Fibroblast of lung (primary cell): ENCODE results near the gene VWA8. TPM values are rescaled to one million over a fixed set of nuclear protein-coding genes. Genes with fewer than 3 reads are reported as not detected.

Experiments used
- DNase-seq, 2 donors: peaks; one replicate each; pipeline versions ENCODE4 v3.0.0 to v3.0.0-alpha.2; 2010; ENCODE audit warnings: low read depth in 2 of 2
- H2AFZ ChIP-seq: 2 replicates; pipeline ENCODE4 v1.5.1; 2012; ENCODE audit warnings: low read length, control low read depth, inconsistent platforms
- H3K27ac ChIP-seq: 2 replicates; pipeline ENCODE4 v1.5.1; 2011; ENCODE audit warnings: low read length, control low read depth; ENCODE audit not compliant: insufficient read depth
- H3K27me3 ChIP-seq: 2 replicates; pipeline ENCODE4 v1.5.1; 2011; ENCODE audit warnings: mild to moderate bottlenecking, low read length; ENCODE audit not compliant: control insufficient read depth, insufficient read depth
- H3K36me3 ChIP-seq: 2 replicates; pipeline ENCODE4 v1.5.1; 2011; ENCODE audit warnings: low read length; ENCODE audit not compliant: control insufficient read depth, insufficient read depth
- H3K4me1 ChIP-seq: 2 replicates; pipeline ENCODE4 v1.5.1; 2011; ENCODE audit warnings: low read length; ENCODE audit not compliant: control insufficient read depth, insufficient read depth; ENCODE audit errors: extremely low read depth
- H3K4me2 ChIP-seq: 2 replicates; pipeline ENCODE4 v1.5.1; 2011; ENCODE audit warnings: low read length, control low read depth; ENCODE audit not compliant: insufficient read depth; ENCODE audit errors: extremely low read depth
- H3K4me3 ChIP-seq, 4 experiments: fragments of 200-600 bp in 1 of 4; sonication (generic) in 1 of 4; replicated peaks in 1 of 4; 2 replicates each; pipeline ENCODE4 v1.5.1; 2011 to 2016; ENCODE audit warnings: low read length in 4 of 4, low read depth in 3 of 4, mild to moderate bottlenecking in 3 of 4, control low read depth in 2 of 4, inconsistent platforms in 1 of 4, mixed read lengths in 1 of 4; ENCODE audit not compliant: insufficient read depth in 1 of 4; ENCODE audit errors: control extremely low read depth in 1 of 4
- H3K79me2 ChIP-seq: 2 replicates; pipeline ENCODE4 v1.5.1; 2012; ENCODE audit warnings: mild to moderate bottlenecking, low read length, inconsistent platforms; ENCODE audit not compliant: control insufficient read depth, insufficient read depth
- H3K9ac ChIP-seq: 2 replicates; pipeline ENCODE4 v1.5.1; 2011; ENCODE audit warnings: mild to moderate bottlenecking, low read length, control low read depth; ENCODE audit not compliant: insufficient read depth
- H3K9me3 ChIP-seq: 2 replicates; pipeline ENCODE4 v1.5.1; 2012; ENCODE audit warnings: low read depth, low read length; ENCODE audit not compliant: control insufficient read depth, insufficient read depth
- H4K20me1 ChIP-seq: 2 replicates; pipeline ENCODE4 v1.5.1; 2011; ENCODE audit warnings: low read length; ENCODE audit not compliant: control insufficient read depth, insufficient read depth; ENCODE audit errors: extremely low read depth
- EZH2 ChIP-seq: IDR thresholded peaks from 2 replicates; pipeline ENCODE4 v1.5.1; 2012; ENCODE audit warnings: low read length, control low read depth, mild to moderate bottlenecking; ENCODE audit errors: missing control alignments
- polyA plus RNA-seq, 2 donors: library from polyadenylated mRNA; depleted of rRNA in 1 of 2; stranded (reverse) in 1 of 2; unstranded in 1 of 2; fragments of >200 nt; gene quantifications; 2 replicates each; pipeline ENCODE4 v1.2.1, GENCODE V29; 2011 to 2012; ENCODE audit warnings: missing spikeins in 1 of 2
- total RNA-seq: library from RNA; depleted of rRNA; stranded (reverse); fragments of >200 nt; gene quantifications from 2 replicates; pipeline ENCODE4 v1.2.1, GENCODE V29; 2014
- TF ChIP-seq, protein P1 (sequence below), 2 donors: IDR thresholded peaks in 1 of 2; conservative IDR thresholded peaks in 1 of 2; 1 replicate in 1 of 2; 2 replicates in 1 of 2; pipeline ENCODE4 v1.5.1; 2011 to 2012; ENCODE audit warnings: low read length in 2 of 2, control low read depth in 1 of 2, inconsistent platforms in 1 of 2, low read depth in 1 of 2, mild to moderate bottlenecking in 1 of 2

The VWA8 gene
- total and polyA plus RNA-seq, 2 donors (not counting 1 experiment from before 2014, with no cell fraction given): 12.6 to 29.9 TPM

DNA sequence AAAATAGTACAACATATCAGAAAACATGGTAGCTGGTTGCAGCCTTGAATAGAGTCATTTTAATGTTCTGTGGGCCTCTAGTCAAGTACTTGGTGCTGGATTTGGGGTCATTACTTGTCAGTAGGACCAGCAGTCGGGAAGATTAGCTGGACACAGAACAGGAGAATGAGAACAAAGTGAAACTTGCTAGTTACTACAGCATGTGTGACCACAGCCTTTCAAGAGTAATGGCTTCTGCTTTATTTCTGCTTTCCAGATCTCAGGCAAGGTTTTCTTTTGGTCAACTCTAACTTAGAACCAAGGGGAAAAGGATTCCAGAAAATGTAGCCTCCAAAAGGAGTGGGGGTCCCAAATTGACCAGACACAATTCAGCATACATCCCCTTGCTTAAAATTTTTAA, 17.1 kb upstream of the VWA8 start:
- H3K9me3 ChIP-seq: no peaks in the 10 kb centered on the region
- no peaks in the 10 kb centered on the region for H4K20me1 ChIP-seq
- H2AFZ ChIP-seq: no peak overlapping the region
- no peak for TF ChIP-seq EZH2
- H3K36me3 ChIP-seq: no peaks in the 10 kb centered on the region
- H3K4me3 ChIP-seq: no peak overlapping the region
- H3K4me1 ChIP-seq: no peaks in the 10 kb centered on the region
- H3K4me2 ChIP-seq: no peak overlapping the region
- no peak overlapping the region for H3K27ac ChIP-seq
- DNase-seq: no peak
- no peaks in the 10 kb centered on the region for H3K79me2 ChIP-seq
- H3K9ac ChIP-seq: no peak overlapping the region
- H3K27me3 ChIP-seq: no peaks in the 10 kb centered on the region

DNA sequence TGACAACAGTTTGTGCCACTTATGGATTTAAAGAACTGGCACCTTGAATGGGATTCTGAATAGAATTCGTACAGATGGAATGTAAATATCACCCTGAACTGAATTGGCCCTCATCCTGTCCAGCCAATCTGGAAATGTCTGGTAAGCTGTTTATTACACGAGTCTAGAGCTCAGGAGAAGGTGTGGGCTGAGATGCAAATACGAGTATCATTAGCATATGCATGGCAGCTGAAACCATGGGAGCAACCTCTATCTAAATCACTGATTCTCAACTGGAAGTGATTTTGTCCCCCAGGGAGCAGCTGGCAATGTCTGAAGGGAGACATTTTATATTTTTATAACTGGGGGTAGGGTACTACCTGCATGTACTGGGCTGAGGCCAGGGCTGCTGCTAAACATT, 15.6 kb upstream of the VWA8 start:
- Histone ChIP-seq H3K4me2 (no peak overlapping the region), H3K27ac (no peak overlapping the region), H3K4me3 (no peak overlapping the region), H4K20me1 (no peaks in the 10 kb centered on the region), H3K9ac (no peak overlapping the region), H3K9me3 (no peaks in the 10 kb centered on the region), H3K27me3 (no peaks in the 10 kb centered on the region), H3K4me1 (no peaks in the 10 kb centered on the region), H3K36me3 (no peaks in the 10 kb centered on the region), H3K79me2 (no peaks in the 10 kb centered on the region), H2AFZ (no peak overlapping the region)
- TF ChIP-seq, protein P1, sequence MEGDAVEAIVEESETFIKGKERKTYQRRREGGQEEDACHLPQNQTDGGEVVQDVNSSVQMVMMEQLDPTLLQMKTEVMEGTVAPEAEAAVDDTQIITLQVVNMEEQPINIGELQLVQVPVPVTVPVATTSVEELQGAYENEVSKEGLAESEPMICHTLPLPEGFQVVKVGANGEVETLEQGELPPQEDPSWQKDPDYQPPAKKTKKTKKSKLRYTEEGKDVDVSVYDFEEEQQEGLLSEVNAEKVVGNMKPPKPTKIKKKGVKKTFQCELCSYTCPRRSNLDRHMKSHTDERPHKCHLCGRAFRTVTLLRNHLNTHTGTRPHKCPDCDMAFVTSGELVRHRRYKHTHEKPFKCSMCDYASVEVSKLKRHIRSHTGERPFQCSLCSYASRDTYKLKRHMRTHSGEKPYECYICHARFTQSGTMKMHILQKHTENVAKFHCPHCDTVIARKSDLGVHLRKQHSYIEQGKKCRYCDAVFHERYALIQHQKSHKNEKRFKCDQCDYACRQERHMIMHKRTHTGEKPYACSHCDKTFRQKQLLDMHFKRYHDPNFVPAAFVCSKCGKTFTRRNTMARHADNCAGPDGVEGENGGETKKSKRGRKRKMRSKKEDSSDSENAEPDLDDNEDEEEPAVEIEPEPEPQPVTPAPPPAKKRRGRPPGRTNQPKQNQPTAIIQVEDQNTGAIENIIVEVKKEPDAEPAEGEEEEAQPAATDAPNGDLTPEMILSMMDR (conservative IDR thresholded peaks at IDR 0.05 in 1 of 2, IDR thresholded peaks at IDR 0.05 in 1 of 2; ENCODE audit: low read depth in 1 of 2, low read length in 2 of 2): no peak
- no peak for TF ChIP-seq EZH2
- DNase-seq: no peak

DNA sequence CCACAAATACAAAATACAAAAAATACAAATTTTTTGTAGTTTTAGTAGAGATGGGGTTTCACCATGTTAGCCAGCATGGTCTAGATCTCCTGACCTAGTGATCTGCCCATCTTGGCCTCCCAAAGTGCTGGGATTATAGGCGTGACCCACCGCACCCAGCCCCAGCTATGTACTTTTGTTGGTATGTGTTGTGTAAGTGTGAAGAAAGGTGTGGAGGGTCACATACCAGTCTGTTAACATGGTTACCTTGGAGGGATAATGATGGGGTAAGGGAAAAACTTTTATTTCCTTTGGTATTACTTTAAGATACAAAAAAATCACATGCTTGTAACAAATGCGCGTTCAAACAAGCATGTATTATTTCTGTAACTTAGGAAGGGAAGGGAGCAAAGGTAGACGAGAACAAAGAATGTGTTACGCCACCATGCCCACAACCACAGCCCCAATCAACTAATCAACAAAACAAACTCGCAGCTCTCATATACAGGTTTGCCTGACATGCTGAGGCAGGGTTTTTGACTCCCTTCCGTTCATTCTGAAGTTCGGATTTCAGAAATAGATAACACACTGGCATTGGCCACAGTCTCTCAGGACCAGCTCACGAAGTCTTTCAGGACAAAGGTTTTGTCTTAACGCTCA, 13.5 kb upstream of the VWA8 start:
- Histone ChIP-seq H3K4me2 (no peak overlapping the region), H3K27ac (no peak overlapping the region), H3K36me3 (no peaks in the 10 kb centered on the region), H2AFZ (no peak overlapping the region), H3K27me3 (no peaks in the 10 kb centered on the region), H3K9me3 (no peaks in the 10 kb centered on the region), H3K4me1 (no peaks in the 10 kb centered on the region), H3K9ac (no peak overlapping the region), H4K20me1 (no peaks in the 10 kb centered on the region), H3K79me2 (no peaks in the 10 kb centered on the region), H3K4me3 (no peak overlapping the region)
- TF ChIP-seq EZH2: no peak
- TF ChIP-seq, protein P1 (conservative IDR thresholded peaks at IDR 0.05 in 1 of 2, IDR thresholded peaks at IDR 0.05 in 1 of 2; ENCODE audit: low read depth in 1 of 2, low read length in 2 of 2): no peak
- DNase-seq: no peak
